ENCODE results near the gene SMOC2.

- TF ChIP-seq POLR2A (IDR thresholded peaks at IDR 0.05): no peak
- no peak for TF ChIP-seq CTCF (IDR thresholded peaks at IDR 0.05)
Observed at GRCh38 chr6:168583821-168584220, 142.8 kb downstream of the SMOC2 start.
